Activated T-helper 1 cell treated with anti-CD3 and anti-CD28 coated beads, Interleukin-12 subunit alpha, Interleukin-12 subunit beta, Interleukin-2, Interleukin-4 antibody, amounts not matched to agents 30 ng/mL and 10 ng/mL and 1 ng/mL, durations not matched to agents 14 hours and 24 hours and 36 hours (primary cell): ENCODE data around the gene NUDCD2. TPM values are rescaled to one million over a fixed set of nuclear protein-coding genes. Genes with fewer than 3 reads are reported as not detected.
"Not testable (repeated sequence)": the region's sequence is repeated elsewhere in the genome, so short reads cannot be mapped to it uniquely, and the experiment has no call there.

Experiments used
- DNase-seq: peaks from one replicate; pipeline ENCODE4 v3.0.0; 2021; ENCODE audit warnings: low spot score
- H3K27ac Mint-ChIP-seq: one replicate; pipeline ENCODE4 v1.8.0; 2021; ENCODE audit warnings: mild to moderate bottlenecking, mixed read lengths
- H3K27me3 Mint-ChIP-seq: one replicate; pipeline ENCODE4 v1.8.0; 2022; ENCODE audit warnings: mild to moderate bottlenecking, moderate library complexity, mixed read lengths; ENCODE audit not compliant: insufficient read depth
- H3K36me3 Mint-ChIP-seq: one replicate; pipeline ENCODE4 v1.8.0; 2021; ENCODE audit warnings: low read depth, mixed read lengths
- H3K4me1 Mint-ChIP-seq: one replicate; pipeline ENCODE4 v1.8.0; 2021; ENCODE audit warnings: low read depth, mixed read lengths
- H3K4me3 Mint-ChIP-seq: one replicate; pipeline ENCODE4 v1.8.0; 2021; ENCODE audit warnings: mild to moderate bottlenecking, moderate library complexity, mixed read lengths
- H3K9me3 Mint-ChIP-seq: one replicate; pipeline ENCODE4 v1.8.0; 2021; ENCODE audit warnings: mixed read lengths
- intact Hi-C: fragments of 100-400 bp; cut with micrococcal nuclease; formaldehyde crosslinking; loops from one replicate; pipeline ENCODE4 v1.15.1; 2024
- total RNA-seq: library from RNA; stranded (reverse); gene quantifications from 2 replicates; pipeline ENCODE4 v1.2.3, GENCODE V29; 2022

The NUDCD2 gene
- total RNA-seq, 1 donor from 2014 or later: 39.3 TPM

GRCh38 chr5:163407034-163407655, 52.8 kb downstream of the NUDCD2 start:
- peaks cover 10% of the 10 kb centered on the region for H3K27me3 Mint-ChIP-seq
- H3K36me3 Mint-ChIP-seq: no peaks in the 10 kb centered on the region
- H3K4me1 Mint-ChIP-seq: peaks cover 6% of the 10 kb centered on the region
- no peak for DNase-seq
- H3K9me3 Mint-ChIP-seq: no peaks in the 10 kb centered on the region
- H3K4me3 Mint-ChIP-seq: no peak overlapping the region
- no peak overlapping the region for H3K27ac Mint-ChIP-seq
- intact Hi-C loops: loop anchor here (5.0 kb wide), 2 partner anchors 1555 to 1865 kb away; no protein-coding TSS in a partner anchor

DNA sequence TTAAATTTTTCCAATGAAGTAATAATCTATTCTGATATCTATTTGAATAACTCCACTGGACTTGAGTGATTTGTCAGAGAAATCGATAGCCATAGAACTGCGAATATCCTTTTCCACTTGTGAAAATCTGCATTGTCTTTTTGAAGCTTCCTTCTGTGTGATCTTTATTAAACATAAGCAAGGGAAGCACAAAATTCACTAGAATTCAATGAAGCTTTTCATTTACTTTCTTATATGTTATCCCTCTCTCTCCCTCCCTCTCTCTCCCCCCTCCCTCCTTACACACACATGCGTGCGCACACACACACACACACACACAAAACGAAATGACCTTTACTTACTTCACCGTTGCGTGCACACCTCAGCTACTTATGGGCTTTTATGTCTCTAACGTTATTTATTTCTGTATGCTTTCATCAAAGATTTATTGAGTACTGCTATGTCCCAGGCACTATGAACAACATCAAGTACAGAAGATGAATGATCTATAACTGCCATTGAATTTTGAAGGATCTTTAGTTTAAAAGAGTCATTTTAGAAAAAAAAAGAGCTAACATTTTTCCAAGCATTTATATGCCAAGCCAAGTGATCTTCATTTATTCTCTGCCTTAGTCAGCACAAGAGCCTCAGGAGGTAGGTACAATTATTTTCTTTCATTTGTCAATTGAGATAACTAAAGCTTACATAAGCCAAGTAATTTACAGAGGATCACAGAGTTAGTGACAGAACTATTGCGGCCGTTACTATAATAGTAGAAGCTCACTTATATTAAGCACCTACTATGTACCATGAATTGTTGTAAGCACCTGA, 55.3 kb downstream of the NUDCD2 start:
- Mint-ChIP-seq H3K27ac (no peak overlapping the region), H3K27me3 (peaks cover 2% of the 10 kb centered on the region), H3K9me3 (no peaks in the 10 kb centered on the region), H3K36me3 (no peaks in the 10 kb centered on the region), H3K4me3 (no peak overlapping the region), H3K4me1 (peaks cover 6% of the 10 kb centered on the region)
- intact Hi-C loops: loop anchor here (5.0 kb wide), 2 partner anchors 1552 to 1862 kb away; no protein-coding TSS in a partner anchor
- DNase-seq: no peak

DNA sequence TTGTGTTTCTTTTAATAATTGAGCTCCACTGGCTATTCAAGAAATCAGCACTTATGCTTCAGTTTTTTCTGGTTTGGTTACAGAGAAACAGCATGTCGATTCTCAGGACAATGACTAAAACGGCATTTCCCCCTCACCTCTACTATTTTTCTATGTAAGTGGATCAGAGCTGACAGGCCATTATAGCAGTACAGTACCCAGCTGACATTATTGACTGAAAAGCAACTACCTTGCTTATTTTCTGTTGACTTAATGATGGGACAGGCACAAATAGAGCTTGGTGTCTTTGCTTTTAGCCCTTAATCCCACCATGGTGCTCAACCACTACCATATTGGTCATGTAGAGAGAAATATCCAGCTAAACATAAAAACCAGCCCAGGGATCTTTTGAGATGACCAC, 57.9 kb downstream of the NUDCD2 start:
- Mint-ChIP-seq H3K36me3 (no peaks in the 10 kb centered on the region), H3K4me3 (no peak overlapping the region), H3K9me3 (no peaks in the 10 kb centered on the region), H3K4me1 (no peaks in the 10 kb centered on the region), H3K27me3 (peaks cover 3% of the 10 kb centered on the region), H3K27ac (no peak overlapping the region)
- no peak for DNase-seq
- intact Hi-C loops: no loop called here

GRCh38 chr5:163401271-163401670, 58.6 kb downstream of the NUDCD2 start:
- H3K36me3 Mint-ChIP-seq: no peaks in the 10 kb centered on the region
- H3K4me1 Mint-ChIP-seq: no peaks in the 10 kb centered on the region
- no peak overlapping the region for H3K4me3 Mint-ChIP-seq
- H3K27me3 Mint-ChIP-seq: peaks cover 3% of the 10 kb centered on the region
- no peak for DNase-seq
- intact Hi-C loops: no loop called here
- no peaks in the 10 kb centered on the region for H3K9me3 Mint-ChIP-seq
- no peak overlapping the region for H3K27ac Mint-ChIP-seq

DNA sequence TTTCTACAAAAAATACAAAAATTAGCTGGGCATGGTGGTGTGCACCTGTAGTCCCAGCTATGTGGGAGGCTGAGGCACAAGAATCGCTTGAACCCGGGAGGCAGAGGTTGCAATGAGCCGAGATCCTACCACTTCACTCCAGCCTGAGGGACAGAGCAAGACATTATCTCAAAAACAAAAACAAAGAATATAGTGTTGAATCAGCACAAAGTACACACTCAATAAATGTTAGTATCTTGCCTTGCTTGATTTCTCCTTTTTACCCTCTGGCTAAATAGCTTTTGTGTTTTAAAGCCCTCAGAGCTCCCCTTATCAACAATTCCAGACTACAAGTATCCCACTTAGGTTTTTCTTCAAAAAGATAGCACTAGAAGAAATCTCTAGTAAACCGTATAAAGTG, 60.0 kb downstream of the NUDCD2 start:
- Mint-ChIP-seq H3K36me3 (no peaks in the 10 kb centered on the region), H3K27ac (no peak overlapping the region), H3K4me3 (no peak overlapping the region), H3K27me3 (peaks cover 3% of the 10 kb centered on the region), H3K9me3 (no peaks in the 10 kb centered on the region), H3K4me1 (no peaks in the 10 kb centered on the region)
- intact Hi-C loops: no loop called here
- no peak for DNase-seq

DNA sequence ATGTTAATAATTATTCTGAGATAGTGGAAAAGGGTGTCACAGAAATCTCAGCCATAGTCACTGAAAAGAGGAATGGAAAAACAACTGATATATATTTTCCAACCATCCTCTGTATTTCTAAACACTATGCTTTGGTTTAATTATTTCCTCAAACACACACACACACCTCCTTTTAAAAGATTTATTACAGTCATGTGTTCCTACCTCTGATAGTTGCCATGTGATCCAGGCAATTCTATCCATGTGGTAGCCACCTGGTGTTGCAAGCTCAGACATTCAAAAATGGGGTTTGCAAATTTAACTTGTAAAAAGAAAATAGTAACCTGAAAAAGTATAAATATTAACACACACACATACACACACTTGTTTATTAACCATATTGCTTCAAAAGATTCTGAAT, 62.5 kb downstream of the NUDCD2 start:
- DNase-seq: no peak
- Mint-ChIP-seq H3K4me3 (no peak overlapping the region), H3K36me3 (no peaks in the 10 kb centered on the region), H3K9me3 (no peaks in the 10 kb centered on the region), H3K27me3 (peaks cover 2% of the 10 kb centered on the region), H3K27ac (no peak overlapping the region), H3K4me1 (no peaks in the 10 kb centered on the region)
- intact Hi-C loops: no loop called here

DNA sequence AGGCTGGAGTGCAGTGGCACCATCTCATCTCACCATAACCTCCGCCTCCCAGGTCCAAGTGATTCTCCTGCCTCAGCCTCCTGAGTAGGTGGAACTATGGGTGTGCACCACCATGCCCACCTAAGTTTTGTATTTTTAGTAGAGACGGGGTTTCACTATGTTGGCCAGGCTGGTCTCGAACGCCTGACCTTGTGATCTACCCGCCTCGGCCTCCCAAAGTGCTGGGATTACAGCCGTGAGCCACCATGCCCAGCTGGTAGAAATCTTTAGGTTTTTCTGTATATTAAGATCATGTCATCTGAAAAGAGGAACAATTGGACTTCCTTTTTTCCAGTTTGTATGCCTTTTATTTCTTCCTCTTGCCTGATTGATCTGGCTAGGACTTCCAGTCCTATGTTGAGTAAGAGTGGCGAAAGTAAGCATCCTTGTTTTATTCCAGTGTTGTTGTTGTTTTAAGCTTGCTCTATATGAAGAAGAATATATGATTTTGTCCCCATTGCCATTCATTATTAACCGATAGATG, 63.0 kb downstream of the NUDCD2 start:
- intact Hi-C loops, H3K4me1 Mint-ChIP-seq, H3K27me3 Mint-ChIP-seq: not testable (repeated sequence)

More for the DNA sequence above, 63.0 kb downstream of the NUDCD2 start:
- not testable (repeated sequence) for H3K36me3 Mint-ChIP-seq, DNase-seq, H3K4me3 Mint-ChIP-seq, H3K27ac Mint-ChIP-seq, H3K9me3 Mint-ChIP-seq

Other genes starting within 250 kb of the NUDCD2 start
- gene CCNG1, start 22.5 kb downstream of the NUDCD2 start, total RNA-seq: 72.3 and 77.8 TPM in 2 replicates
- gene HMMR, start 530 bp upstream of the NUDCD2 start, total RNA-seq: 25.5 and 26.8 TPM in 2 replicates
- 113 and 116 TPM in 2 replicates for gene MAT2B, start 45.5 kb upstream of the NUDCD2 start, total RNA-seq